Stimulated activated CD8-positive, alpha-beta memory T cell treated with anti-CD3 and anti-CD28 coated beads, Interleukin-15, amount 100 ng/mL, for 24 hours (primary cell): Measurements from ENCODE around the gene ATG101.

Source experiments
- DNase-seq: peaks from one replicate; pipeline ENCODE4 v3.0.0-alpha.2; 2020; ENCODE audit warnings: low read depth

ATG101 gene

DNA sequence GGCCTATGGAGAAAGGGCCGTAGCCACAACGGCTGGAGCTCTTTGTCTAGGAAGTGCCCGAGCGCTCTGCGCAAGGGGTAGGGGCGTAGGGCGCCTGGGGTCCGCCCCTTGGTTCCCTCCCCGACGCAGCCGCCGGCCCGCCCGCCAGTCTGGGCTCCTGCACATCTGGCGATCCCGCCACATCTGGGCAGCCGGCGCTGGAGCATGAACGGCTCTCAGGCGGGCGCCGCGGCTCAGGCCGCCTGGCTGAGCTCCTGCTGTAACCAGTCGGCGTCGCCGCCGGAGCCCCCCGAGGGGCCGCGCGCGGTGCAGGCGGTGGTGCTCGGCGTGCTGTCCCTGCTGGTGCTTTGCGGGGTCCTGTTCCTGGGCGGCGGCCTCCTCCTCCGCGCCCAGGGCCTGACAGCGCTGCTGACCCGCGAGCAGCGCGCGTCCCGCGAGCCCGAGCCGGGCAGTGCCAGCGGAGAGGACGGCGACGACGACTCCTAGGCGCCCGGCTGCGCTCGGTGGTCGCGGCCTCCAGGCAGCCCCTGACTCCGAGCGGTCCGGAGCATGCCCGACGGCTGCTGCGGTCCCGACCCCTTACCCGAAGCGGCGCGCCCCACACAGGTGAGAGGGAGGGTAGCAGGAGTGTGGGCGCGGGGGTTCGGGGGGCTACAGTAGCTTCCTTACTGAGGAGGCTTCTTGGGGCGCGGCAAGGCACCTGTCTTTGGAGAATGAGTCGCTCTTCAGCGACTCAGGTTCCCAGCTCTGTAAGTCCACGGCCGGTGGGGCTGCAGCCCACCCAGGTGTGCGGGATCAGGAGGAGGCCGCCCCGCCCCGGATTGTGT, 10.0 kb downstream of the ATG101 start, which contains the start of gene SMIM41:
TSS of gene SMIM41 (plus strand) at position 129 of the 827 bp plus-strand sequence. CDS start at position 205, 76 bp downstream.
- no peak for DNase-seq

DNA sequence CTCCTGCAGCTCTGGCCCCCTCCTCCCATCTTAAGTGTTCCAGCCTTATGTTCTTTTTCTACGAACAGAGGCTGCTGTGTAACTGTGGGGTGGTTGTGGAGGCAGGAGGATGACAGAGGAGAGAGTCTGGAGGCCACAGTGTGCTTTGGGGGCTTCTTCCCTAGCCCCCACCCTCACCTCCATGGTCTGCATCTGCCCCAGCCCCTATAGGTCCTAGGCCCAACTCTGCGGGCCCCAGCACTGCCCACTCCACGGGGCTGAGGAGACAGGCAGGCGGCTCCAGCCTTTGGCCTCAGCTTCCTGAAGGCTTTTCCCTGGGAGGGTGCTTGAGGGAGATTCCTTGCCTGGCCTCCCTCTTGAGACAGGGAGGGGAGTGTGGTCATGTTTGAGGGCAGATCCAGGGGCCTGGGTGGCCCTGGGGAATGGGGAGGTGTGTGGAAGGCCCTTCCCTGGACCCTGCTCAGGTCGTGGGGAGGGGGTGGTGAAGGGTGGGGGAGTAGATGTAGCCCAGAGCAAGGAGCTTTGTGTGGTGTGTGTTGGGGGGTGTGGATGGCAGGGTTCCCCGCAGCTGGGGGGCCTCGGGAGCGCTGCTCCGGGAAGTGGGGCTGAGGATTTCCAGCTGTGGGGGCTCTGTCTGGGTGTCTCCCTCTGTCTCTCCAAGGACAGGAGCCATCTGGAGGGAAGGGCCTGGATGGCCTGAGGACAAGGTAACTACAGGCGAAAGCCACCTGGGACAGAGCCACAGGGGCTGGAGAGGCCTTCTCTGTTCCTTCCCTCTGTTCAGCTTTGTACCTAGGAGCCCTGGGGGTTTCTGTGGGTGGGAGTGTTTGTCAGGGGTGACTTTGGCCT, 10.8 kb downstream of the ATG101 start:
- DNase-seq = no peak

DNA sequence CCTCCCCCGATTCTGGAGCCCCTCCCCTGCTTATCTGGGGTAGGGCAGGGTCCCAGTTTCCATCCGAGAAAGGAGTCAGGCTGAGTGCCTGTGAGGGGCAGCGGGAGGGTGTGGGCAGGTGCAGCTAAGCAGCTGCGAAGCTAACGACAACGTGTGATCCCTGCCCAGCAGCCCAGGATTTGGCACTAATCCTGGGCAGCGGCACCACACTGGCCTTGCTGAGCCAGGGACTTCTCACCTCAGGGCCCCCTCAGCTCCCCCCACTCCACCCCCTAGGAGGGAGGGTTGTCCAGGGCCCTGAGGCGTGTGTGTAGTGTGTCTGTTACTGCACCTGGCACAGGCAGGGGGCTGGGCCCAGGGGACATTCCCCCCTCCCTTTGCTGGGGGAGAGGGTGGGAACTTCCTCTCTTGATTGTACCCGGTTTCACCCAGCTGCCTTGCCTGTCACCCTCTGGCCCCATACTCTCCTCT, 11.5 kb downstream of the ATG101 start:
- no peak for DNase-seq

DNA sequence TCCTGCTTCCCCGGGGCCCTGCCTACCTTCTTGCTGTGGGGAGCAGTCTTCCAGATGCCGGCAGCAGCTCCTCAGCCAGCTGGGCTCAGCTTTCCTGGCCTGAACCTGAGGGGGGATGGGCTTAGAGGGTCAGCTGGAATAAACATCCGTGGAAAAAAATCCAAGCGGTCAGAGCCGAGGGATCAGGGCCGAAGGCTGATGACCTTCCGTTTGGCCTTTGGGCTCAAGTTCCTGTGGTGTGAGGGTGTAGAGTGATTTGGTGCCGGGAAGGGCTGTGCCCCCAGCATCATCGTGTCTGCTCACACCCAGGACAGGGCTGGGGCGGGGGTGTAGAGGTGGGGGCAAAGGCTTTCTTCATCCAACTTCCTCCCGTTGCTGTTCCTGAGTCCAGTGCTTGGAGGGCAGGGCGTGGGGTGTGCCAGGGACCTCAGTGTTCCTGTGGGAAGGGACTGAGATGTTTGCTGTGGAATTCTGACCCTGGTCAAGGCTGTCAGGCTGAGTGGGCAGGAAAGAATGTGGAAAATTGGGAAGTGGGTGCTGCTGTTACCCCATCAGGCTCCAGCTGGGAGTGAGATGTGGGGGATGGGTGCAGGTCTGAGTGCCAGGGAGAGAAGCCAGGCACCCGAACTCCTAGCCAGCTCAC, 12.4 kb downstream of the ATG101 start:
- DNase-seq = no peak

DNA sequence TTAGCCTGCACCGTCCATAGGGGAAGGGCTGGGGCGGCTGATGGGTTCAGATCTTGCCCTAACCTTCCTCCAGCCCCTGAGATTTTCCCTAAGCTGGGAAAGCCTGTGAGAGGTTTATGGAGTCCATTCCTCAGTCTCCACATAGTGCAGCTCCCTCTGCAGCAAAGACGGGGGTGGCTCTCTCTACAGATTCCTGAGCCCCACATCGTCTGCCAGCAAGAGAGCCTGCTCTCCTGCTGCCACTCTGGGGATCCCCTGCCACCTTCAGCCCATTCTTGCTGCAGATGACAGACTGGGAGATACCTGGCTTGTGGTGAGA, 12.8 kb downstream of the ATG101 start:
- DNase-seq = no peak

DNA sequence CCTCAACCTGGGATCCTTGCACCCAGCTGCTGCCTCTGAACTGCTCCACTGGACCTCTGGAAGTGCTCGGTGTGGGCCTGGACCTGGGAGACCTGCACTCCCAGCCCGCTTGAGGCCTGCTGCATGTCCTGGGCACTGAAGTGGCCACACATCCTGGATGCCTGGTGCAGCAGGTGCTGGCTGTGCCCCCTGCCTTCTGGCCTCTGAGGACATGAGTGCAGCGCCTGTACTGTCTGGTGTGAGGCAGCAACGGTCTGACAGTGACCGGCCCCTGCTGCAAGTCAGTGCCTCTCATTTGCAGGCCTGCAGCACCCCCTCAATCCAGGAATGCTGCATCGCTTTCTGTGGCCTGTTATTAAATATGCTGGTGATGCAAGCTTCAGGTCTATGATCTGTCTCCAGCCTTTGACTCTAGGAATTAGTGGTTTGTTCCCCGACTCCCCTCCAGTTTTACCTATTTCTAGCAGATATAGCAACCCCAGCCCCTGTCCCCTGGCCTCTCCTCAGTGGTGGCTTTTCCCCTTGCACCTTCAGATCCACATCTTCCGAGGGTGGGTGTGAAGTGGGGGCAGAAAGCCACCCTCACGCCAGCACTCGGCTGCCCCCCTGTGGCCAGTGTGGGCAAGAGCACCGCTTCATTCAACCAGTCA, 13.3 kb downstream of the ATG101 start:
- peak; percentile 43 for DNase-seq

DNA sequence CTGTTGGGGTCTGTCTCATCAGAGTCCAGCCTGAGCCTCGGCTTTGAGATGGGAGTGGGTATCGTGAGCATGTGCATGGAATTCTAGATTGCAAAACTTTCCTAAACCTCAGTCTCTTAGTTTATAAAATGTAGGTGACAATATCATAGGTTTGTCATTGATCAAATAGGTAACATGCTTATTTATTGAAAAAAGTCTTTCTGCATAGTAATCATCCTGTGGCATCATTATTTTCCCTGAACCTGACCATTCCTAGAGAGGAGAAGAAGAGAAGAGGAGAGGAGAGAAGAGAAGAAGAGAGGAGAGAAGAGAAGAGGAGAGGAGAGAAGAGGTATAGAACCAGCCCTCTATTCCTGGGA, 13.8 kb downstream of the ATG101 start:
- no peak for DNase-seq

DNA sequence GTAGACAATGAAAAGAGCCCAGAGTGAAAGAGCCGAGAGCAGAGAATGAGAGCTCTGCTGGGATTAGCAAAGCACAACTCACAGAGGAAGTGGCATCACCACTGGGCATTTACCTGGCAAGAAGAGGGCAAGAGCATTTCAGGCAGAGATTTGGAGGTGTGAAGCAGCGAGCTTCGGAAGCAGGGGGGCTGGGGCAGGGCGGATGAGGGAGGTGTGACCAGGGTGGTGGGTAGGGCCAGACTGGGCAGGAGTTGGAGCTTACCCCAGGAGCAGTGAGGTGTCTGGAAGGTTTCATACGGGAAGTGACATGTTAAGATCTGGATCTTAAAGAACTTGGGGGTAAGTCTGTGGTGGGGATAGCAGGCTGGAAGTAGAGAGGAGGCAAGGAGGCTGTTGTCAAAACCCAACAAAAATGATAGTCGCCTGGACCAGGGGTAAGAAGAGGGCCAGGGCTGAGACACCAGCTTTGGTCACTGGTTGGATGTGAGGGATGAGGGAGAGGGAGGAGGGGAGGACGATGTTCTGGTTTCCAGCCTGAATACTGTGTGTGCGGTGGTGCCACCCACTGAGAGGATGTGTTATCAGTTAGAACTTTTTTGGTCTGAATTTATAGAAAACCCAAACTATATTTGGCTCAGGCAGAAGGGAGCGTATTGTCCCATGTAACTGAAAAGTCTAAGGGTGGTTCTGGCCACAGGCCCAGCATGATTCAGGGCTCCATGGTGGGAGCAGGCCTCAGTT, 14.9 kb downstream of the ATG101 start:
- no peak for DNase-seq

DNA sequence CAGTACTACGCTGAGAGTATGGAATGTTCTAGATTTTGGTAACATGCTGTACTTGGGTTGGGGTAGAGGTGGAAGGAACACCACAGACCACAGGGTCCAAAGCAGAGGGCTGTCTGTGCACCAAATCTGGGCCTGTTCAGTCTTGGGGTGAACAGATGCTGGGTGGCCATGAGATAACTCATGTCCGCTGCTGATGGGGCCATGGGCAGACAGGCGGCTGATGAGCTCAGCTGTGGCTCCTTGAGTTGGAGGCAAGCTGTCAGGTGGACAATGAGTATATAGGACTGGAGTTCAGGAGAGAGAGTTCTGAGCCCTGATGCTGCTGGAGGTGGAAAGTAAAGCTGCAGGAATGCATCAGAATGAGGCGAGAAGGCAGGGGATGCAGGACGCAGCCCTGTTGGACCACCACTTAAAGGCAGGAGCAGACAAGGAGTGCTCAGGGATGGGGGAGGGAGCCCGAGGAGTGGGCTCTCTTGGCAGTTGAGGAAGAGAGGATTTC, 16.0 kb downstream of the ATG101 start:
- no peak for DNase-seq

DNA sequence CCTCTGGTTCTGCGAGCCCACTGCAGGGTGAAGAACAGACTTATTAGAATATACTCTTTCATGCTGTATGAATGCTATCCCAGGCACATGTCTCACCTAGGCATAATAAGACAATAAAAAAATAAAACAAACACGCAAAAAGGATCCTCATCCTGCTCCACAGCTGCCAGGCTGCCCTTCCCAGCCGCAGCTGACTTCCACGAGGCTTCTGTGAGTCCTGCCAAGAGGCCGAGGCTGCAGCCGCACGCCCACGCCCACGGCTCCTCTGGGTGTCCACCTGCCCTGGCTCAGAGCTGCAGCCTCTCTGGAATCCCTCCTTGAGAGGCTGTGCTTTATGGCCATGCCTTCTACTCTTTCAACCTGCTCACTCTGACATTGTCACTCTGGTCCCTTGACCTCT, 16.6 kb downstream of the ATG101 start:
- no peak for DNase-seq

DNA sequence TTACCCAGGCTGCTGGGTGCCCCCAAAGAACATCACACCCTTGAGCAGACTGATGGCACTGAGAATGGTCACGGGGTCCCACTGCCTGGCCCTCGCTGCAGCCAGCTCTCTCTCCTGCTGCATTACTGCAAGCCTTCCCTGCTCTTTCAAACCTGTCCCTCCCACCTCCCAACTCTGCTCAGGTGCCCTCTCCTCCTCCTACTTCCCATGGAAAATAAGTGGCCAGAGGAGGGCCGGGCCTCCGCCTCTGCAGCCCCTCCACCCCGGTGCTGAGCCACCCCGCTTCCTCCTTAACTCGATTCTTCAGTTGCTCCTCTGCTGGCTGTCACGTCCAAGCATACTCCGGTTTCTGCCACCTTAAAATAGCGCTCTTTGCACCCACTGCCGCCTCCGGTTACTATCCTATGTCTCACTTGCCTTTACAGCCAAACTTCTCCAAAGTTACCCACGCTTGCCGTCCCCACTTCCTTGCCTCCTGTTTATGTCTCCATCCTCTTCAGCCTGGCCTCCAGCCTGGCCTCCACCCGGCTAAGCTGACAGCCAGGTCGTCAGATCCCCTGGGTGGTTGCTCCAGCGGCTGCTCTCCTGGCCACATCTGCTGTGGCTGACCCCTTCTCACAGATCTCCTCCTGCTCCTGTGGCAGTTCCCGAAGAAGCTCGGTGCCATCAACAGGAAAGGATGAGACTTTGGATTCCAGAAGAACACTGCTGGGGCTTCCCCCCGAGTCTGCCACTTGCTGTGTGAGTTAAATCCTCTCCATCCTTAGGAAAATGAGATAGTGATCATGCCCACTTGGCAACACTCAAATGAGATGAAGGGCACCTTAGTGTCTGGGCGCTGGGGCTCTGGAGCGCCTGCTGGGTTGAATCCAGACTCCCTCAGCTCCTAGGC, 17.4 kb downstream of the ATG101 start:
- DNase-seq = no peak

DNA sequence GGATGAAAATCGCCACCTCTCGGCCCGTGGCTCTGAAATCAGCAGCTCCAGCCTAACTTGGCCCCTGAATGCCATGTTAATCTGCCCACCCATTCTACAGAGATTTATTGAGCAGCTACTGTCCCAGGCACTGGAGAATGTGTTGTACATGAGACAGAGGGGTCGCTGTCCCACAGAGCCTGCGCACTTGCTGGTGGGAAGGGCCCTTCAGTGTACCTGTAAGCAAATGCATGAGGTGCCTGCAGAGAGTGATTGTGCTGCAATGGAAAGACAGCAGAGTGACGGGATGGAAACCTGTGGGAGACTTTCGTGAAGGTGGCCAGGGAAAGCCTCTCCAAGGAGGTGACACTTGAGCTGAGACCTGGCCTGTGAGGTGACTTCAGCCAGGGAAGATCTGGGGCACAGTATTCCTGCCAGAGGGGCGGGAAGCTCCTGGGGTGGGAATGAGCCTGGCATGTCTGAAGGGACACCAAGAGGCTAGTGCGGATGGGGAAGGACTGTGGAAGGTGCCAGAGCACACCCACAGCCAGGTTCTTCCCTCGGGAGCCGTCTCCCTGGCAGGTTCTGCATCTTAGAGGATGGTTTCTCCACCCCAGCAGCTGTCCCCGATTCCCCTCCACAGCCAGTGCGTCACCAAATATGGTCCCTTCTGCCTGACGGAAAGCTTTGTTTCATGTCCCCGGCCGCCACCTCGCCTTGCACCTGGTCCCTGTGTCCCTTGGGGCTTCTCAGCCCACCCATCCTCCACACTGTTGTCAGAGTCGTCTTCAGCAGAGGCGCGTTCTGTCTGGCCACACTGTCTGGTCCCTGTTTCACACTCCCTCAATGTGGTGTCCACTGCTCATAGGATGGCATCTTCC, 18.4 kb downstream of the ATG101 start:
- no peak for DNase-seq

DNA sequence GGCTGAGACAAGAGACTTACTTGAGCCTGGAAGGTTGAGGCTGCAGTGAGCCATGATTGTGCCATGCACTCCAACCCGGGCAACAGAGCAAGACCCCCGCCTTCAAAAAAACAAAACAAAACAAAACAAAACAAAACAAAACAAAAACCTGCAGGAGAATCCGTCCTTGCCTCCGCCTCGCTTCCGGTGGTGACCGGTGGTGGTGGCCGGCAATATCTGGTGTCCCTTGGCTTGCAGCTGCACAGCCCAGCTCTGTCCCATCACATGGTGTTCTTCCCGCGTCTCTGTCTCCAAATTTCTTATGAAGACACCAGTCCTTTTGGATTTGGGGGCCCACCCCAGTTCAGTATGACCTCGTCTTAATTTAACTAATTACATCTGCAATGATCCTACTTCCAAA, 19.7 kb downstream of the ATG101 start:
- DNase-seq = no peak

DNA sequence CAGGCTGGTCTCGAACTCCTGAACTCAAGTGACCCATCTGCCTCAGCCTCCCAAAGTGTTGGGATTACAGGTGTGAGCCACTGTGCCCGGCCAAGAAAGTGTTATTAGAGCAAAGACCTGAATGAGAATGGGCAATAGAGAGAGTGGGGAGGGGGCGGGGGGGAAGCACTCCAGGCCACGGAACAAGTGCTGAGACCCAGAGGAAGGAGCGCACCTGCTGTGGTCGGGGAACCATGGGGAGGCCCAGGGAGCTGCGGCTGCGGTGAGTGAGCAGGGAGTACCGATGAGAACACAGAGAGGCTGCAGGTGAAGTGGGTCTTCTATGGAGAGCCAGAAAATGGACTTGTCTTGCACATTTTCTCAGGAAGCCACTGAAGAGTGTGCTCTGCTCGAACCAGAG, 20.5 kb downstream of the ATG101 start:
- no peak for DNase-seq

DNA sequence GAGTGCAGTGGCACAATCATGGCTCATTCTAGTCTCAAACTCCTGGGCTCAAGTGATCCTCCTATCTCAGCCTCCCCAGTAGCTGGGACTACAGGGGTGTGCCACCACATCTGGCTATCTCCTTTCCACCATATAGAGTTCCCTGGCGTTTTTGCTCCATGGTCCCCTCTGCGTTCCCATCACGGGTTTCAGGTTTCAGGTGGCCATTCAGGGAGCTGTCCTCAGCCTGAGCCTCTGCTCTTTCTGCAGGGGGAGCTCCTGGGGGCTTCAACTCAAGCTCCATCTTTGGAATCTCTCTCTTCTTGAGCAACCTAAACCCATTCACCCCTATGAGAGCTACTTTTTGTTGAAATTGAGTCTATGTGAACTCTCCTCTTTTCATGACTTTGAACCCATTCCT, 21.3 kb downstream of the ATG101 start:
- DNase-seq = no peak

DNA sequence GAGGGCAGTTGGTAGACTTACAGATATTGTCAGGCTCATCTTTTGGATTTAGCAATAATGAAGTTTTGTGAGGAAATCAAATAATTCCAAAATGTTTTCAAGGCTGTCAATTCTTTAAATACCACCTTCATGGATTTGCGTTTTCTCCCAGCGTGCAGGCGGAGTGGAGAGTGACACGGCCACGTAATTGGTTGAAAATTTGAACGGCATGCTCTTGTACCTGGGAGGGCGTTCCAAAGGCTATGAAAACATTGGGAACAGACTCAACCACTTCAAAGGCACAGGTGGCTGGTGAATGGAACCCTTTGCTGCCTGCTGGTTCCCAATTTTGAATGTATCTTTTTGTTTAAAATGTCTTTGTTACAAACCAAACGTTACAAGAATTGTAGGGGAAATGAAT, 22.1 kb downstream of the ATG101 start:
- no peak for DNase-seq

DNA sequence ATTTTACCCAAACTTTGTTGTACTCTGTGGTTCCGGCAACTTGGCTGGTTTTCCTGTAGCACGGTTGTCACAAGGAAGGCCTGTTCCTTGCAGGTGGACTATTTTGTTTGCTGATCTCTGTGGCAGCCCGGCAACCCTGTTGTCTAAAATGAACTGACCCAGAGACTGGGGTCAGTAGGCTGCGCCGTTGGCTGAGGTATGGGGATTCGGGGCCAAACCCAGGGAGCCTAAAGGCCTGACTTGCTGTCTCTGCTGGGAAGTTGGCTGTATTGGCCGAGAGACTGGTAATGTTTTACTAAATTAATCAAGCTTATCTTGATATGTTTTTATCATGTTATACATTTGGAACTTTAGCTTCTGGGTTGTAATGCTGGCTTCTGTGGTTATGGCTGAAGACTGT, 23.6 kb downstream of the ATG101 start:
- DNase-seq = no peak

DNA sequence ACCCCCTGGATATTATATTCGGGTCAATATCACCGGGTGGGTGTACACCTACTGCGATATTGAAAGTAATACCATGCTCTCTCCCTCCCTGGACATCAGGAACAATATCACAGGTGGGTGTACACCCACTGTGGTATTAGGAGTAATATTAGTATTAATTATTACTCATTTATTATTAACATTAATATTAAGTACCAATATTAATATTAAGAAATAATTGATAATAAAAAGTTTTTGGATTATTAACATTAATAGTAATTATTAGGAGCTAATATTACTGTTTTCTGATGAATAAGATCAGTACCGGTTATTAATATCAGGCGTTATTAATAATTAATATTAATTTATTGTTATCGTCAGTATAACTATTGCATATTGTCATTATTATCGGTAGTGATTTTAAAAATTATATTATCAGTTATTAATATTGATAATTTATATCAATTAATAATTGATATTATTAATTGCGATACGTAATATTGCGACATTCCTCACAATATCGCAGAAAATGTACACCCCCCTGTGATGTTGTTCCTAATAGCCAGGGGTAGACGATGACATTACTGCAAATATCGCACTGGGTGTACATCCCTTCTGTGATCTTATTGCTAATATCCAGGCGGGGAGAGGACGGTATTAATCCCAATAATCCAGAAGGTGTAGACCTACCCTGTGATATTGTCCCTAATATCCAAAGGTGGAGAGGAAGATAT, 26.7 kb downstream of the ATG101 start:
- DNase-seq = no peak
